ENCODE results near the gene HPS1.

The HPS1 gene

GRCh38 chr10:98446661-98447221, at the start of gene HPS1:
Gene HPS1 (minus strand): TSS chr10:98446935. CDS start chr10:98443240, 3,695 bp downstream.
- DNase-seq (ENCODE audit: low read depth) = peak; percentile 68

DNA sequence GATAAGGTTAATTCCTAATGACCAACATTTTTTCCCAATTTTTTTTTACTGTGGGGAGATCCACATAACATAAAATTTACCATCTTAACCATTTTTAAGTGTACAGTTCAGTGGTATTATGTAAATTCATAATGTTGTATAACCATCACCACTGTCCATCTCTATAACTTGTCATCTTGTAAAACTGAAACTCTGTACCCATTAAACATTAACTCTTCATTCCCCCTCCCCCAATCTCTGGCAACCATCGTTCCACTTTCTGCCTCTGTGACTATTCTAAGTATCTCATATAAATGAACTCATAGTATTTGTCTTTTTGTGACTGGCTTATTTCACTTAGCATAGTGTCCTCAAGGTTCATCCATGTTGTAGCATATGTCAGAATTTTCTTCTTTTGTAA, 46.0 kb upstream of the HPS1 start:
- no peak for DNase-seq (ENCODE audit: low read depth)

- DNase-seq (ENCODE audit: low read depth) = no peak
Measured at GRCh38 chr10:98489561-98490481, 43.1 kb upstream of the HPS1 start.

DNA sequence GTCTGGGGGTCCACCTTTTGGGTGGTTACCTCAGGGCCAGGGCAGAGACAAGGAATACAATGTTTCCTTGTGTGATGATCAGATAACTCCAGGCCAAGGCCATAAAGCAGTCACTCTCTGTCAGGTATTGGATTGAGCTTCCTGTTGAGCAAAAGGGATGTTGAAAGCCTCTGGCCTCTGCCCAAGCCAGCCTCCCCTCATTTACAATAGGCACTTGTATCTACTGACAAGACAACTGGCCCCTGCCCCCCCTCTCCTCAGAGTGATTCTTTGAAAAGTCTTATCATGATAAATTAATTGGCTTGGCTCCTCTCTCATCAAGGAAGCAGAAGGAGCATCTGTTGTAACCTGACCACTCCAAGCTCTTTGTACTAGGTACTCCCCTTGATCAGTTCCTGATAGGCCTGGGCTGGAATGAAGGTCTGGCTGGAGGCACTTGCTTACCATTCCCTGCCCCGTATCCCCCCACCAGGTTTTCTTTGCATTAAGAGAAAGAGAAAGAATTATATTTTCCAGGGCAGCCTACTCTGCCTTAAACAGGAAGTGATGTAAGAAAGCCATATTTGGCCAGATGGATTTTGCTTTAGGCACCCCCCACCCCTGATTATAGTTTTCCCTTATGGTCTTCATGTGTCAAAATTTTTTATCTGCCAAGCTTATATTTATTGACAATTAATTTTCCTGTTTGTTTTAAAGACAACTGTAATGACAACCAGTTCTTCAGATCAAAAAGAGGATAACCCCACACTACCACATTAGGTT, 42.1 kb upstream of the HPS1 start:
- no peak for DNase-seq (ENCODE audit: low read depth)

DNA sequence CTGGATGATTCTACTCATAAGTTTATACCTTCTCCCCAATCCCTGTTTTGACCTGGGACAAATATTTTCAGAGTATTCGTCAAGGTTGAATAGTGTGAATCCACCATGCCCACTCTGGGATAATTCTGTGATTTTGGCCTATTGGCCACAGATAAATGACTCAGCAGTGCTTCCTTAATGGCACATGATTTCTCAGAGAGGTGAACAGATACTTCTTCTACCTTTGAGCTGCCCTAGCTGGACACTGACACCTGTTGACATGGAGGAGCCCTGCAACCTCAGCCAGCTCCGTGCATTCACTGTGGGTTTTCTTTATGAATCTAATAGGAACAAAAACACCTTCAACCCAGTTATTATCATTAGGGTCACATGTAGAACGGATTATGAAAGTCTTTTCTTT, 40.9 kb upstream of the HPS1 start:
- no peak for DNase-seq (ENCODE audit: low read depth)

DNA sequence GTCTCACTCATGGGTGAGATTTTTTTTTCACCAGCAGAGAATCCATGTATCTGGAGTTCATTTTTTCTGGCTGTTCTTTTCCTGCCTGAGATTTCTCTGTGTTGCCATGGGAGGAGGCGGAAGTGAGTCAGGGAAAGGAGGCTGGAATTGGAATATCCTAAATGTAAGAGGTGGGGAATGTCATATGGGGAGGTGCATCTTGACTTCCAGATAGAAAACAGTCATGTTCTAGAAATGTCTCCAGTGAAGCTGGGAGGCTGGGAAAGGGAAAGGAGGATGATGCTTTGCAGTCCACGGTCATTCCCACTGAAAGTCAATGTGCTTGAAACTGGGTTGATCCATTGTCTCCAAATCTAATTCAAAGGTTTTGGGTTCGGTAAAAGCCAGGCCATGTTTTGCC, 39.7 kb upstream of the HPS1 start:
- no peak for DNase-seq (ENCODE audit: low read depth)

DNA sequence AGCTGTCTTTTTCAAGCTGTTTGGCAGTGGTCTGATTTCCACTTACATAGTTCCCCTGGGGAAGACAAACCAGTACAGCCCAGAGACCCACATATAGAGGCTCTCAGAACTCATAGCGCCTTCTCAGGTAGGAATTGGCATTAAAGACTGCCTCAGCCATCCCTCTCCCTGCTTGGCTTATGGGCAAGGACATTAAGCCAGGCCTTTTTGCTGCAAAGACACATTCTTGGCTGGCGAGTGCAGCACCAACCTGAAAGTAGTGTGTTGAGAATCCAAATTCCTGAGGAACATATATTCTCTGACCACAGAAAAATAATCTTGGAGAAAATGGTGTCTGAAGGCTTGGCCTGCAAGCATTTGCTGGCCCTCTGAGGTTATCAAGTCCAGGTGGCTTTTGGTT, 39.2 kb upstream of the HPS1 start:
- DNase-seq (ENCODE audit: low read depth) = no peak

GRCh38 chr10:98483658-98484057, 36.9 kb upstream of the HPS1 start:
- no peak for DNase-seq (ENCODE audit: low read depth)

DNA sequence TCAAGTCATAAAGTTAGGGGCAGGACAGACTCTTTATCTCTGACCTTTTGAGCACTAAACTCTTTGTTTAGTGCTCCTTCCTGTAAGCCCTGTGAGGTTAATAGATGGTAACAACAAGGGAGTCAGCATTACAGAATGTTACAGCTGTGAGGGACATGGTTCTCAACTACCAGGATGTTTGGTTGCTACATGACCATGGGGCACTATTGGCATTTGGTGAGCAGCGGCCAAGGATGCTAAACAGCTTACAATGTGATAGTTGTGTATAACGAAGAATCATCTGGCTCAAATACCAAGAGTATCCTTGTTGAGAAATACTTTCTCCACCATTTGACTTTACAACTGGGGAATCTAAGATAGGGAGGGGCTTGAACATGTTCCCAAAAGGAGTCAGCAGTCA, 35.4 kb upstream of the HPS1 start:
- DNase-seq (ENCODE audit: low read depth) = no peak

- DNase-seq (ENCODE audit: low read depth) = no peak
Measured at GRCh38 chr10:98481404-98481945, 34.7 kb upstream of the HPS1 start.

DNA sequence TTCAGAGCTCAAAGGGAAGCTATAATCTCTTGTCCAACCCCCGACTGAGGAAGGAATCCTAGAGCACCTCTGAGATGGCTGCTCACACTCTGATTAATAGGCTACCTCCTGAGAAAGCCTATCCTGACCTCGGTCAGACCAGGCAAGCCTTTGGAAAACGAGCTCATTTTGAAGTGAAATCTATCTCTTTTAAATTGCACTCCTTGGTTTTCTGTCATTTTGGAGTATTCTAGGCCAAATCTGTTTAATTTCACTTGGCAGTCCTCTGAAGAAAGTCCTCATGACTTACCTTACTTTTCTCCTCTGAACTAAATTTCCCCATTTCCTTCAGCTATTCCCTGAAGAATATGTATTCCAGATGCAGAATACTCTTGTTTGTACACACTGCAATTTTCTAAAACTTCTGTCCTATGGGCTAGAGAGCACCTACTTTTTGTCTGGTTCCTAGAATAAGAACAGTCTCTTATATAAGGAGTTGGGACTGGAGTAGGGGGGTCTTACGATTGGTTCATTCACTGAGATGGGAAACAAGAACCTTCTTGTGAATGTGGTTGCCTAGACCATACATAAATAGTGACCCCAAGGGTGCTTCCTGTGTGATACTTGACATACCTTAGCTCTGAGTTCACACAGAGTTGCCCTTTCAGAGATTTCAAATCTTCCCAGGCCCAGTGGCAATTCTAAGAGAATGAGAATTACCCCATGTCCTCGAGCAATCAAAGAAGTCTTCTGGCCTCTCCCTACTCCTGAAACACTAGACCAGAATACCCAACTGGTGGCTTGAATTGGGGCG, 31.9 kb upstream of the HPS1 start:
- no peak for DNase-seq (ENCODE audit: low read depth)

DNA sequence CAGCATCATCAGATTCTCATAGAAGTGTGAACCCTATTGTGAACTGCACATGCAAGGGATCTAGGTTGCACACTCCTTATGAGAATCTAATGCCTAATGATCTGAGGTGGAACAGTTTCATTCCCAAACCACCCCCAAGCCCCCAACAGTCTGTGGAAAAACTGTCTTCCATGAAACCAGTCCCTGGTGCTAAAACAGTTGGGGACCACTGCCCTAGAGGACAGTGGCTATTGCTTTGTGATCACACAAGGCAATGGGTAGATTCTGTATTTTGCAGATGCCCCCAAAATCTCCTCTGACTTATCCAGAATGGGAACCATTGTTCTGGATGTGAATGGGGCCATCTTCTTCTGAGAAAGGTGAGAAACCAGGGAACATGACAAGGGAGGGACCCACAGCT, 31.1 kb upstream of the HPS1 start:
- no peak for DNase-seq (ENCODE audit: low read depth)

GRCh38 chr10:98474628-98475027, 27.9 kb upstream of the HPS1 start:
- no peak for DNase-seq (ENCODE audit: low read depth)

- DNase-seq (ENCODE audit: low read depth) = no peak
Measured at GRCh38 chr10:98472196-98472595, 25.5 kb upstream of the HPS1 start.

DNA sequence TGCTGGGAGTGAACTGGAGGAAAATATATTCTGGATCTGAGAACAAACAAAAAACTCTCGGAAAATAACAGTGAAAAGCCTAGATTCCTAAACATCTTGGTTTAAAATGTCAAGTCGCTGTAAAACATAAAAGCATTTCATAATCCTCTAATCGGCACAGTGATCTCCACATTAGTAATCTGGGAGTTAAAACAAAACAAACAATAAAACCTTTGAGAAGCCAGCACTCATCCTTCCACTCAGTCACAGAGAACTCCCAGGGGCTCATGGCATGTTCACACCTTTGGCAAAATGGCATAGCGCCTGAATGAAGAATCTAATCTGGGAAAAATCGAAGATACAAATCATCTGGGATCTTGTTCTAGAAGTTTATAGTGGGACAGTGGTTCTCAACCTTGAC, 24.1 kb upstream of the HPS1 start:
- no peak for DNase-seq (ENCODE audit: low read depth)

DNA sequence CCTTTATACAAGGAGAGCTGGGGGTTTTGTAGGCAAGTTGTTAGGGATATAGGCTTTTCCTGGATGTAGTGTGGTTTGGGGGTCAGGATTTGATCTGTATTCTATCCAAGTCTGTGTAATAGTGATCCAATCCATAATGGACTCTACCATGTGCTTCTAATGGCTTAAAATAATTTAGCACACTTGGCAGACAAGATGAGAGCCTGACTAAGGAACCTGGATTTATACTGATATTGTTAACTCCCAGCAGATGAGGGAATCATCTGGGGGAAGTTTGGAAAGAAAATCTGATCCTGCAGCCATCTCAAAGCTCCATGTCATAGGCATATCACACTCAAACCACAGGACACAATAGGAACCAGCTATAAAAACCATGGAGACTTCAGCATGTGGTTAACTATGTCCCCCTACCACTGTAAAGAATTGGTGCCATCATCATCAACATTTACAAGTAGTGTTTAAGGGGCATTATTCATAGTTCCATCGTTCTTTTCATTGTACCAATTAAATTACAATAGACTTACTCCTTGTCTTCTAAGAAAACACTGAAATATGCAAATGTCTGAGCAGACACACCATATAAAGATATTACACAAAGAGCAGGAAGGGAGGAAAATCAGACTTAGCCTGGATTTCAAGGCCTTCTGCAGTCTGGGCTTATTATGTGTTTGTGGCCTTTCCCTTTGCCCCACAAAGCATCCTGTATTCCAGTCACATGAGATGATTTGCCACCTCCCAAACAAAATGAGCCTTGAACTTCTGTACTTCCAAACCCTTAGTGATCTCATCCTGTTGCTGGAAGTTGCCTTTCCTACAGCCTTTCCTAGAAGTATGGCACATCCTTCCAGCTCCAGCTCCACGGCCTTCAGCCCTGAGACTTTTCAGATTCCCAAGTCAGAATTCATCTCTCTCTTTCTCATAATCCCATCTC, 22.5 kb upstream of the HPS1 start:
- DNase-seq (ENCODE audit: low read depth) = no peak

DNA sequence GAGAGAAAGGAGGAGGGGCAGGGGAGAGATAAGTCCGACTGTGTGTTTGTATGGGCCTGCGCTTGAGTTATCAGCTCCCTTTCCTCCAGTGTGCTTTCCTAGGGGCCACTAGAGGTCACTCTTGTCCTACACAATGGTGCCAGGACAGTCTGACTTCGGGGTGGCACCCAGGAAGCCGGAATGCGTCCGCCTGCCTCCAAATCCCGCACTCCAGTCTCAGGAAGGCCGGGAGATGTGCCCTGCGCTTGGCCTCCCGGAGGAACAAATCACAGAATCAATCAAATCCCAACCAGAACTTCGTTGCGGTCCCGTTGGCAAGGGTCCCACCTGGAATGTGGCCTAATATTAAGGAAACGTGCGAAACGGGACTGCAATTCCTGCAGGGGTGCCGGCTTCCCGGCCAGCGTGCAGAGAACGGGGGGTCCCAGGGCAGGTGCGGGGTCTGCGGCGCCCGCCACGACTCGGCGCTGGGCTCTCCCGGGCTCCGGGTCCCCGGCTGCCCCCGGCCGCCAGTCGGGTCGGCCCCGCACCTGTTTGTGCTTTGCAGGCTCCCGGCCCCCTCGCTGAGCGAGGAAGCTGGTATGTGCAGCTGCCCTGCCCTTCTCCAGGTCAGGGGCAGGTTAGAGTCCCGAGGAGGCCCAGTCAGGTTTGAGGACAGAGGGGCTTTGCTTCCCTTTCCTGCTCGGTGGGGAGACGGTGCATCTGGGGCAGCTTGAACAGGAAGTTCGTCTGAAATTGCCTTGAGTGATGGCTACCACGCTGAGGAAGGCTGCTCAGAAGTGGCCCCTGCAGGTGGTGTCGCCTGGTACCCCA, 21.0 kb upstream of the HPS1 start:
- peak; percentile 38 for DNase-seq (ENCODE audit: low read depth)

DNA sequence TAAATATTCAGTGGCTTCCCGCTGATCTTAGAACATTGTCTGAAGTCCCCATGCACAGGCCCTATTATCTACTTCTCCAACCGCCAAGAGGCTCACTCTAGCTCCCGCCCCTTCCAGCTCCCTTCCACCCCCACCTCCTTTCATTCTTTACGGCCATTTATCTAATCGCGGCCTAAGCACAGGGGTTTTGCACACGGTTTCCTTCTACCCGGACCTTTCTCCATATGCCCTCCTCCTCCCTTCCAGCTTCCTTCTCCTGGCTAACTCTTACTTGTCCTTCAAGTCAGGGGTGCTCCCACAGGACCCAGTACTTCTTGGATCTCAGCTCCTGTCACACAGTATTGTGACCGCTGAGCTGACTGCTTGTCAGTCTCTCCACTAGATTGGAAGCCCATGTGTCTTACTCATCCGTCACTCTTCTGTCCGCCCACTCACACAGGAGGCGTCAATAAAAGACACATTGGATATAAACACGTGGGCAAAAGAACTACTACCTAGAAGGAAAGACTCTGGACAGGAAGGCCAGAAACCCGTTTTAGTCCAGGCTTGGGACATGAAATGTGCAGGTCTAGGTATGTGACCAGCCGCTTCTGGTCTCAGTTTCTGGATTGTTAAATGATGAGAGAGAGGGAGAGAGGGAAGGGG, 20.2 kb upstream of the HPS1 start:
- DNase-seq (ENCODE audit: low read depth) = no peak

GRCh38 chr10:98465866-98466265, 19.1 kb upstream of the HPS1 start:
- DNase-seq (ENCODE audit: low read depth) = no peak
